ENCODE measurements around the gene KRT4.
"Not testable (repeated sequence)": the region's sequence is repeated elsewhere in the genome, so short reads cannot be mapped to it uniquely, and the experiment has no call there.

The KRT4 gene

DNA sequence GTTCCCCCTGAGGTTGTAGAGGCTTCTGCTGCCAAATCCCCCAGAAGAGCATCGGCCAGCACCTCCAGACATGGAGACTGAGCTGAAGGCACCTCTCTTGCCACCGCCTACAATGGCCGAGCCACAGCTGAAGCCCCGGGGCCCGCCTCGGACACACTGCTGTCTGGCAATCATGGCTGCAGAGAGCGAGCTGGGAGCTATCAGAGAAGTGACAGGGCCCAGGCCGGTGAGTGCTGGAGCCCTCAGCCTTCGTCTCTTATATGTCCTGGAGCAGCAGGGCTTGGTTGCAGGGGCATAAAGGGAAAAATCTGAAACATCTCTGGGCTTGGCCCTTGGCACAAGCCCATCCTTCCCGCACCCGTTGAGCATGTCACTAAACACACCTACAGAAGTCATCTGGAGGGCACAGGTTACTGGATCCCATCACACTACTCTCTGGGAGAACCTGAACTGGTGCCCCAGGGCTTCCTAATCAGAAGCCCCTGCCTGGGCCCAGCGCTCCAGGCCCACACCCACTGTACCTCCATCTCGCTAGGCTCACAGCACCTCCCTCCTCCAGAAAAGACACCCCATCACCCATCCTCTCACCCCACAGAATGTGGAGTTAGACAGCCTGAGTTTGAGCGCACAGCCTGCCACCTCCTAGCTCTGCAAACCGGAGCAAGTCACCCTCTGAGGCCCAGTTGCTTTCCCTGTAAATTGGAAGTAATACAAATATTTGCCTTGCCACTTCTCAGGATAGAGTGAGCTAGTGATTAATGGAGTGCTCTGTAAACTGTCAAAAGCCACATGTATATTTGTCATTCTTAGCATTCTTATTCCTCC lies at the start of gene KRT4:
KRT4 (minus strand) TSS at position 232 of the 825 bp plus-strand sequence; CDS start at position 174, 58 bp downstream.
- no peak for DNase-seq (ENCODE audit: low spot score)
- Mint-ChIP-seq H3K27ac (no peak within 1 kb of the TSS), H3K27me3 (ENCODE audit: low read depth) (peaks cover 2% of the 10 kb centered on the region), H3K4me3 (no peak within 1 kb of the TSS), H3K4me1 (ENCODE audit: low read depth) (peaks cover 4% of the 10 kb centered on the region), H3K36me3 (ENCODE audit: low read depth) (no peaks in the 10 kb centered on the region), H3K9me3 (no peaks in the 10 kb centered on the region)

DNA sequence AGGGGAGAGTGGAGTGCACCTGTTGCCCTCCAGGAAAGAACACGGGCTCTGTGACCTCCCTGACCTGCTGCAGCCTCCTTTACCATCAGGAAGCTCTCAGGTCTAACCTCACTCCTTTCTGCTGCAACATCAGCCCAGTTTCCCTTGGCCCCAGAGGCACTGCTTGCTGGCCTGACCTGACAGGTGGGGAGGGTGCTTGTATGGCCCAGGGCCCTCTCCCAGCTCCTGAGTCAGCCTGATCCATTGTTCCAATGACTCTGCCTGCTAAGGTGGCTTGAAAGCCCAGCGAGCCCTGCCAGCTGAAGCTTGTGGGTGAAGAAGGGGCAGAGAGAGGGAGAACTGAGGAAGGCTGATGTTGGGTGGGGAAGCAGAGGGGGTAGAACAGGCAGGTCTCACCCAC lies 48.1 kb upstream of the KRT4 start:
- Mint-ChIP-seq H3K4me3 (no peak overlapping the region), H3K36me3 (ENCODE audit: low read depth) (no peaks in the 10 kb centered on the region), H3K9me3 (no peaks in the 10 kb centered on the region), H3K4me1 (ENCODE audit: low read depth) (peaks cover 1% of the 10 kb centered on the region), H3K27ac (no peak overlapping the region), H3K27me3 (ENCODE audit: low read depth) (no peaks in the 10 kb centered on the region)
- DNase-seq (ENCODE audit: low spot score): no peak

DNA sequence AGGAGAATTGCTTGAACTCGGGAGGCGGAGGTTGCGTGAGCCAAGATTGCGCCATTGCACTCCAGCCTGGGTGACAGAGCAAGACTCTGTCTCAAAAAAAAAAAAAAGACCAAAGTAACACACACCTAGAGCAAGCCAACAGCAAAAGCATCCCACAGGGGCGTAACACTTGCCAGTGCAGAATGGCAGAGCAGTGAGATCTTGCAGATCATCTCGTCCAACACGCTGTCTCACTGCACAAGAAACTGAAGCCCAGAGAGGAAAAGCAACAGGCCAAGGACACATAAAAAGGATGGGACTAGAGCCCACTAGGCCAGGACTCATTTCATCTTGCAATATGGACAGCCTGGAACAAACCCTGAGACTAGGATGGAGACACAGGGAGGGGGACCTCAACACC lies 47.6 kb upstream of the KRT4 start:
- no peak overlapping the region for H3K4me3 Mint-ChIP-seq
- DNase-seq (ENCODE audit: low spot score): no peak
- H3K9me3 Mint-ChIP-seq: no peaks in the 10 kb centered on the region
- no peaks in the 10 kb centered on the region for H3K36me3 Mint-ChIP-seq (ENCODE audit: low read depth)
- no peaks in the 10 kb centered on the region for H3K4me1 Mint-ChIP-seq (ENCODE audit: low read depth)
- peaks cover 3% of the 10 kb centered on the region for H3K27me3 Mint-ChIP-seq (ENCODE audit: low read depth)
- no peak overlapping the region for H3K27ac Mint-ChIP-seq

DNA sequence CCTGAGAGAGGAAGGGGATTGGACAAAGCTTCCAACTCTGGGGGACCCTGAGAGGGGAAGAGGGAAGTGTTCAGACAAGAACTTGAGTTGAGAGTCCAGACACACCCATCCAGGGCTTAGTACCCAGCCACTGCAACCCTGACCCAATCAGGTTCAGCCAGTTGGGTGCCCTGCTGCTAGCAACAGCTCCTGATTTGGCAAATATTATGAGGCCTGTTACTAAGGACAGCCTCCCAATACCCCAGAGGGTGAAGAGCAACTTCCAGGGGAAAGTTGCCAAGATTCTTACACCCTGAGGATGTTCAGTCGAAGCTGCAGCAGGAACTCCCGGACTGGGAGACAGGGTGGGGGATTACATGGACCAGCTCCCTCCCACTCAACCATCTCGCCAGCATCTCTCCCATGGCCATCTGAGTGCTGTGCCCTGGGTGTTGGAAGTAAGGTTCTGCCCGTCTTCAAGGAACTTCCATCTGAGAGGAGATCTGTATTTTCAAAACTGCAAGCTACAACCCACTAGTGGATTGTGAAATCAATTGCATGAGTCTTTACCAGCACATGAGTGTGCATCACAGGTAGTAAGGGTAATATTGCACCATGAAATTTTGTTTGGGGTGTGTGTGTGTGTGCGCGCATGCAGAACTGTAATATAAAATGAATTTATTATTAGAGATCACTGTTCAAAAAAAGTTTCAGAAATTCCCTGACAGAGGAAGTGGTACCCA lies 46.3 kb upstream of the KRT4 start:
- H3K36me3 Mint-ChIP-seq (ENCODE audit: low read depth): no peaks in the 10 kb centered on the region
- H3K4me1 Mint-ChIP-seq (ENCODE audit: low read depth): no peaks in the 10 kb centered on the region
- peaks cover 8% of the 10 kb centered on the region for H3K27me3 Mint-ChIP-seq (ENCODE audit: low read depth)
- DNase-seq (ENCODE audit: low spot score): no peak
- no peak overlapping the region for H3K4me3 Mint-ChIP-seq
- H3K27ac Mint-ChIP-seq: no peak overlapping the region
- H3K9me3 Mint-ChIP-seq: no peaks in the 10 kb centered on the region

DNA sequence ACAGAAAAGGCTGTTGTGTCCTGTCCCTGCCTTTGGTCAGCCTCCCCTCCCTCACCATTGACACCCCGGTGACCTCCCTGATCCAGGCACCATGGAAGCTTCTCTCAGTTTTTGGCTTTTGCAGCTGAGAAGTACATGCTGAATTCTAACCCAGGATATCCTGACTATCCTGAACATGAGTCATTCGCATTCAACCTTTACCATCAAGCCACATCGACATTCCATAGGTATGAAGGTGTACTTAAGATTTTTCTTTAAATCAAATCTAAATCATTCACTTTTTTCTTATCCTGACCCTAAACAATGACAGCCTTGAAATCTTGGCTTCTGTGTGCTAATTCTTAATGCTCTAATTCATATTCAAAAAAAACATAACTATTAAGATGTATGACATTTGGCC lies 43.6 kb upstream of the KRT4 start:
- Mint-ChIP-seq H3K27ac (no peak overlapping the region), H3K27me3 (ENCODE audit: low read depth) (peaks cover 23% of the 10 kb centered on the region), H3K4me3 (no peak overlapping the region), H3K4me1 (ENCODE audit: low read depth) (no peaks in the 10 kb centered on the region), H3K36me3 (ENCODE audit: low read depth) (no peaks in the 10 kb centered on the region), H3K9me3 (no peaks in the 10 kb centered on the region)
- no peak for DNase-seq (ENCODE audit: low spot score)

DNA sequence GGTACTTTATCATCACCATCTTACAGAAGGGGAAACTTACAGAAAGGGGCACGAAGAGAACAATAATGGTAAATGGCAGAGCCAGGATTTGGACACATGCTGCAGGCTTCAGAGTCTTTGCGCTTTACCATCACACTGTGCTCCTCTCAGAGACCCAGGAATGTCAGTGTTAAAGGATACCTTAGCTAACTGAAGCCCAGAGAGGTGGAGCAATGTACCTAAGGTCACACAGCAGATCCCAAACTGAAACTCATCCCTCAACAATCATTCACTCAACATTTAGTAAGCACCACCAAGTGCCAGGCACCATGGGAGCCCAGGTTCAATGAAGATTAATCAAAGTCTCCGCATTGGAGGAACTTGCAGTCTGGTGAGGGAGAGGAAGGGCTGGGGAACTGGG lies 42.9 kb upstream of the KRT4 start:
- no peak overlapping the region for H3K4me3 Mint-ChIP-seq
- no peak for DNase-seq (ENCODE audit: low spot score)
- no peaks in the 10 kb centered on the region for H3K36me3 Mint-ChIP-seq (ENCODE audit: low read depth)
- H3K9me3 Mint-ChIP-seq: no peaks in the 10 kb centered on the region
- H3K27me3 Mint-ChIP-seq (ENCODE audit: low read depth): peaks cover 30% of the 10 kb centered on the region
- H3K27ac Mint-ChIP-seq: no peak overlapping the region
- no peaks in the 10 kb centered on the region for H3K4me1 Mint-ChIP-seq (ENCODE audit: low read depth)

DNA sequence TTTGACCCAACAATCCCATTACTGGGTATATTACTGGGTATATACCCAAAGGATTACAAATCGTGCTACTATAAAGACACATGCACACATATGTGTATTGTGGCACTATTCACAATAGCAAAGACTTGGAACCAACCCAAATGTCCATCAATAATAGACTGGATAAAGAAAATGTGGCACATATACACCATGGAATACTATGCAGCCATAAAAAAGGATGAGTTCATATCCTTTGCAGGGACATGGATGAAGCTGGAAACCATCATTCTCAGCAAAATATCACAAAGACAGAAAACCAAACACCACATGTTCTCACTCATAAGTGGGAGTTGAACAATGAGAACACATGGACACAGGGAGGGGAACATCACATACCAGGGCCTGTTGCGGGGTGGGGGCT lies 42.2 kb upstream of the KRT4 start:
- H3K4me3 Mint-ChIP-seq; H3K9me3 Mint-ChIP-seq; H3K27ac Mint-ChIP-seq; H3K36me3 Mint-ChIP-seq (ENCODE audit: low read depth); H3K4me1 Mint-ChIP-seq (ENCODE audit: low read depth); DNase-seq (ENCODE audit: low spot score): not testable (repeated sequence)
- H3K27me3 Mint-ChIP-seq (ENCODE audit: low read depth): peaks cover 30% of the 10 kb centered on the region

DNA sequence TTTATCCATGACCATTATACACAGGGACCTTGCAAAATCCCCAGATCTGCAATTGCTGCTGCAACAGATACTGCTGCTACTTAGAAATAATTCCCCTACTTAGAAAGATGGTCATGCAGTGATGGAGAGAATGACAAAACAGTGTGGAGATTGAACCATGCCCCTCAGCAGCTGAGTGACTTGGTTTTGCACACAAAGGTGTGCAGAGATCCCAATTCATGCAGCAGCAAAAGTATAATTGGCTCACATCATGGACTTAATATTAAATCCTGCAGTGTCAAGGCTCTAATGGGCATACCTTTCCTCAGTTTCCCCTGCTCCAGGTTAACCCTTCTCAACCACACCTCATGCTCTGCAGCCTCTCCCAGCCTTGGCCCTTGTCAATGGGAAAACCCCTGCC lies 37.9 kb upstream of the KRT4 start:
- Mint-ChIP-seq H3K4me1 (ENCODE audit: low read depth) (no peaks in the 10 kb centered on the region), H3K27me3 (ENCODE audit: low read depth) (peaks cover 31% of the 10 kb centered on the region), H3K9me3 (no peaks in the 10 kb centered on the region), H3K27ac (no peak overlapping the region), H3K4me3 (no peak overlapping the region), H3K36me3 (ENCODE audit: low read depth) (no peaks in the 10 kb centered on the region)
- DNase-seq (ENCODE audit: low spot score): no peak

DNA sequence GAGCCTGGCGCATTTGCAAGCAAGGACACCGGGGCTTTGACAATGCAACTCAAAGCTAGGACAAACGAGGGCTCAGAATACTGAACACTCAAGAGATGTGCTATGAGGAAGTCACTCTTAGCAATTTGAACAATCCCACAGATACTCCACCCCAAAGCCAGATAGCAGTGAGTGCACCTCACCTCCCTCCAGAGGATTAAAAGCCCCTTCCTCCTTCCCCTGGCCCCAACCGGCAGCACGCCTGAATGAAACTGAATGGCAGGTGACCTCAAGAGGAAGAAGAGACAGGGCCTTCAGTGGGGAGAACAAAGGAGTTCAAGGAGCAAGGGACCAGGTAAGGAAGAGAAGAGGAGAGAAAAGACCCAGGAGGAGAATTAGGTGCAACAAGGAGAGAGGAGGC lies 36.8 kb upstream of the KRT4 start:
- DNase-seq (ENCODE audit: low spot score): no peak
- no peaks in the 10 kb centered on the region for H3K36me3 Mint-ChIP-seq (ENCODE audit: low read depth)
- H3K4me3 Mint-ChIP-seq: no peak overlapping the region
- no peak overlapping the region for H3K27ac Mint-ChIP-seq
- H3K9me3 Mint-ChIP-seq: no peaks in the 10 kb centered on the region
- no peaks in the 10 kb centered on the region for H3K4me1 Mint-ChIP-seq (ENCODE audit: low read depth)
- peaks cover 29% of the 10 kb centered on the region for H3K27me3 Mint-ChIP-seq (ENCODE audit: low read depth)

DNA sequence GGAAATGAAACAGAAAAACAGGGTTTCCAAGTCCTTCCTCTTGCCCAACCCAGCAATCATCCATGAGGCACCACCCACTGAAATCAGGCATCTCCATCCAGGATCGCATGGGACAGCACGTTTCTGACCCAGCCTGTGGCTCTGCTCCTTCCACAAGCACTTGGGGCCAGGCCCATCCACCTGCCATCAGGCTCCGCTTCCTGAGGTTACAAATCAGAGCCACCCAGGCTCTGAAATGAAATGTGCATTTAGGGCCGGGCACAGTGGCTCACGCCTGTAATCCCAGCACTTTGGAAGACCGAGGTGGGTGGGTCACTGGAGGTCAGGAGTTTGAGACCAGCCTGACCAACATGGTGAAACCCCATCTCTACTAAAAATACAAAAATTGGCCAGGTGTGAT lies 35.6 kb upstream of the KRT4 start:
- Mint-ChIP-seq H3K4me1 (ENCODE audit: low read depth) (no peaks in the 10 kb centered on the region), H3K27ac (no peak overlapping the region), H3K4me3 (no peak overlapping the region), H3K36me3 (ENCODE audit: low read depth) (no peaks in the 10 kb centered on the region), H3K9me3 (no peaks in the 10 kb centered on the region), H3K27me3 (ENCODE audit: low read depth) (peaks cover 18% of the 10 kb centered on the region)
- DNase-seq (ENCODE audit: low spot score): no peak

DNA sequence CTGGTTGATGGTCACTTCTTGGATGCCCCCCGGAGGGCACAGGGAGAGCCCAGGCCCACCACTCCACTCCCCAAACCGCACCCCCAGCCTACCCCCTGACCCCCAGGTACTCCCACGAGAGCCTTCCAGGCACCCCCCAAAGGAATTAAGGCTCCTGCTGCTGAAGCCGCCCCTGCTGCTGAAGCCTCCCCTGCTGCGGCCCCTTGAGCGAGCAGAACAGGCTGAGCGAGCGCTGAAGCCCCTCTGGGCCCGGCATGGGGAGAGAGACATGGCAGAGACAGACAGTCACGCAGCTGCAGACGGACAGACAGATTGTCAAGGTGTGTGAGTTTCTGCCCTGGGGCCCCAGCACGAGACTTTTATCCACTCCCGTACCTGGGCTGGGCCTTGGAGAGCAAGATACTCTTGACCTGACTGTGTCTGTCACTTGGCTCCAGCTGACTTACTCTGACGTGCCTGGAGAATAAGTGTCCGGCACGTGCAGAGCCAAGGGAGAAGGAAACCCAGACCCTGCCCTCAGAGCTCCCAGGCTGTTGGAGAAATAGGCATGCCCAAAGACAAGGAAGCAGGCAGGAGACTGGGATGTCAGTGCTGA lies 34.8 kb upstream of the KRT4 start, which contains the start of gene KRT78:
KRT78 (minus strand) TSS at position 334 of the 595 bp plus-strand sequence; CDS start at position 270, 64 bp downstream.
- DNase-seq (ENCODE audit: low spot score): no peak
- Mint-ChIP-seq H3K27ac (no peak within 1 kb of the TSS), H3K4me3 (no peak within 1 kb of the TSS), H3K27me3 (ENCODE audit: low read depth) (peaks cover 14% of the 10 kb centered on the region), H3K36me3 (ENCODE audit: low read depth) (no peaks in the 10 kb centered on the region), H3K4me1 (ENCODE audit: low read depth) (no peaks in the 10 kb centered on the region), H3K9me3 (no peaks in the 10 kb centered on the region)

DNA sequence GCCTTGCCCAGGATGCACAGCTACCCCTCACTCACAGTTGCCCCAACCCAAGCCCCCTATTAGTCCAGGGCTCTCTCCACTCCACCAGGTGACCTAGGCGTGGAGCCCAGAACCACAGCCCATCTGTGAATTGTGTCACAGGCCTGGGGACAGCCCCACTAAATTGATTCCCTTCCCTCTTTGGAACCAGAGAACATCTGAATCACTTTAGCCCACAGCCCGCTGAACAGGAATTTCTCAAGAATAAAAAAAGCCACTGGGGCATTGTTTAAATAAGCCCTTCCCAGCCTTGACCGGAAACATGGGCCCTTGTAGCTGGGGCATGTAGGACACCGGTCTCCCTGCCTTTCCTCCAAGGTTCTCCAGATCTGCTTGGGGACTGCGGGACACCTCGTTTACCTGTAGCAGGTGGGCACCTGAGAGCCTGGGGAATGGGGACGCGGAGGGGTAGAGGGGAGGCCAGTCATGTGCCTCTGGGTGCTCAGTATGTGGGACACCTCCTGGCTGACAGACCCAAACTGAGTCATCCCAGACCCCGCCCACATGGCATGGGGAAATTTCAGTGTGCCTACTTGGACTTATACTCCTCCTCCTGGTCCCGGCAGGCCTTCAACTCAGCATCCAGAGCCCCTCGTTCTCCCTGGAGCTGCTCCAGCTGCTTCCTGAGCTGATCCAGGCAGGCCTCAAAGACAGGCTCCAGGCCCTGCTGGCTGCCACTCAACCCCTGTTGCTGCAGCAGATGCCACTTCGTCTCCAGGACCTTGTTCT lies 33.6 kb upstream of the KRT4 start:
- no peaks in the 10 kb centered on the region for H3K4me1 Mint-ChIP-seq (ENCODE audit: low read depth)
- DNase-seq (ENCODE audit: low spot score): no peak
- no peaks in the 10 kb centered on the region for H3K36me3 Mint-ChIP-seq (ENCODE audit: low read depth)
- peaks cover 10% of the 10 kb centered on the region for H3K27me3 Mint-ChIP-seq (ENCODE audit: low read depth)
- no peak overlapping the region for H3K4me3 Mint-ChIP-seq
- no peaks in the 10 kb centered on the region for H3K9me3 Mint-ChIP-seq
- H3K27ac Mint-ChIP-seq: no peak overlapping the region

DNA sequence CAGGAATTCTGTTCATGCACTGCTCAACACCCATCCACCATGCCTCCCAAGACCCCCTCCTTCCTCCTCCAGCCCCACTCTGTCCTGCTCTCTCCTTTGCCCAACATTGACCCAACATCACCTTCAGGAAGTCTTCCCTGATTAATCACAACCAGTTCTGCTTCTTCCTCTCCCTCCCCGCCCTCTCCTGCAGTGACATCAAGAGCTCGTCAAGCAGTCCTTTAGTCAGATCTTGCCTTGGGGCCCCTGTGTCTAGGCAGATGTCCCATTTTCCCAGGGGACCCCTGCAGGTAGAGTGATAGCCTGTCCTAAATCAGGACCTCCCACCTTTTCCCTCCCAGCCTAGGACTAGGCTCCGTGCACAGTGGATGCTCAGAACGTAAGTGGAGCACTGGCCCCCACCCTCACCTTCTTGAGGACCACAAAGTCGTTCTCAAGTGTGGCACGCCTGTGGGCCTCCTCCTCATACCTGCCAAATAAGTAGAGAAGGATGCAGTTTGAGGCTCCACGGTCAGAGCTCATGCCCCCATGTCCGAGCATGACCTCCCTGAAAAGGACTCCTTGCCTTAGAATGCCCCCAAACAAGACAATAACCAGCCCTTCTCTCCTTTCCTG lies 32.5 kb upstream of the KRT4 start:
- Mint-ChIP-seq H3K4me3 (no peak overlapping the region), H3K4me1 (ENCODE audit: low read depth) (no peaks in the 10 kb centered on the region), H3K36me3 (ENCODE audit: low read depth) (no peaks in the 10 kb centered on the region)

More for the DNA sequence above, 32.5 kb upstream of the KRT4 start:
- Mint-ChIP-seq H3K27me3 (ENCODE audit: low read depth) (peaks cover 3% of the 10 kb centered on the region), H3K27ac (no peak overlapping the region), H3K9me3 (no peaks in the 10 kb centered on the region)
- DNase-seq (ENCODE audit: low spot score): no peak

Data from T-helper 2 cell treated with Interferon-gamma antibody and Interleukin-4, amounts not matched to agents 5 μg/mL and 100 μg/mL, for 36 hours (primary cell).